Neutrophil (primary cell): ENCODE data around the gene NTNG1.
"Not testable (repeated sequence)": the region's sequence is repeated elsewhere in the genome, so short reads cannot be mapped to it uniquely, and the experiment has no call there.

ENCODE experiments used
- H3K27ac ChIP-seq: fragments of 200-600 bp; sonication (generic); 2 replicates; pipeline ENCODE4 v1.5.1; 2016; ENCODE audit warnings: mild to moderate bottlenecking, moderate library complexity
- H3K27me3 ChIP-seq: fragments of 200-600 bp; sonication (generic); 2 replicates; pipeline ENCODE4 v1.6.0; 2016; ENCODE audit warnings: mild to moderate bottlenecking
- H3K36me3 ChIP-seq: fragments of 200-600 bp; sonication (generic); 2 replicates; pipeline ENCODE4 v1.5.1; 2017
- H3K4me1 ChIP-seq, 2 experiments: fragments of 200-600 bp in 1 of 2; sonication (generic) in 1 of 2; 1 replicate in 1 of 2; 2 replicates in 1 of 2; pipeline versions ENCODE4 v1.5.1 to v1.6.1; 2013 to 2016; ENCODE audit warnings: low read depth in 1 of 2, low read length in 1 of 2, mild to moderate bottlenecking in 1 of 2, moderate library complexity in 1 of 2; ENCODE audit not compliant: control insufficient read depth in 1 of 2, insufficient read depth in 1 of 2
- H3K4me3 ChIP-seq, 2 experiments: fragments of 200-600 bp in 1 of 2; sonication (generic) in 1 of 2; 1 replicate in 1 of 2; 2 replicates in 1 of 2; pipeline ENCODE4 v1.5.1; 2013 to 2016; ENCODE audit warnings: low read depth in 1 of 2, low read length in 1 of 2, mild to moderate bottlenecking in 1 of 2, moderate library complexity in 1 of 2
- H3K9me3 ChIP-seq: fragments of 200-600 bp; sonication (generic); 2 replicates; pipeline ENCODE4 v1.5.1; 2016
- CTCF ChIP-seq: fragments of 200-600 bp; sonication (generic); IDR thresholded peaks from 2 replicates; pipeline ENCODE4 v1.5.1; 2016; ENCODE audit warnings: antibody characterized with exemption

The NTNG1 gene

GRCh38 chr1:107158496-107158895, 17.7 kb downstream of the NTNG1 start:
- H3K9me3 ChIP-seq: no peaks in the 10 kb centered on the region
- H3K4me1 ChIP-seq: no peaks in the 10 kb centered on the region
- H3K27me3 ChIP-seq: no peaks in the 10 kb centered on the region
- H3K4me3 ChIP-seq: no peak overlapping the region
- TF ChIP-seq CTCF: no peak
- no peaks in the 10 kb centered on the region for H3K36me3 ChIP-seq
- H3K27ac ChIP-seq: no peak overlapping the region

GRCh38 chr1:107158991-107159390, 18.2 kb downstream of the NTNG1 start:
- H3K4me3 ChIP-seq: no peak overlapping the region
- H3K27ac ChIP-seq: no peak overlapping the region
- TF ChIP-seq CTCF: no peak
- no peaks in the 10 kb centered on the region for H3K9me3 ChIP-seq
- no peaks in the 10 kb centered on the region for H3K27me3 ChIP-seq
- no peaks in the 10 kb centered on the region for H3K36me3 ChIP-seq
- no peaks in the 10 kb centered on the region for H3K4me1 ChIP-seq

- H3K4me1 ChIP-seq: no peaks in the 10 kb centered on the region
- H3K36me3 ChIP-seq: no peaks in the 10 kb centered on the region
- no peak overlapping the region for H3K4me3 ChIP-seq
- H3K27ac ChIP-seq: no peak overlapping the region
- no peaks in the 10 kb centered on the region for H3K27me3 ChIP-seq
- no peaks in the 10 kb centered on the region for H3K9me3 ChIP-seq
- no peak for TF ChIP-seq CTCF
These were observed 21.9 kb downstream of the NTNG1 start for GRCh38 chr1:107162745-107163144.

GRCh38 chr1:107164901-107165300, 24.1 kb downstream of the NTNG1 start:
- not testable (repeated sequence) for H3K27ac ChIP-seq, H3K36me3 ChIP-seq, H3K4me1 ChIP-seq, H3K27me3 ChIP-seq, H3K9me3 ChIP-seq, H3K4me3 ChIP-seq

- Histone ChIP-seq H3K36me3 (no peaks in the 10 kb centered on the region), H3K4me1 (no peaks in the 10 kb centered on the region), H3K27ac (no peak overlapping the region), H3K4me3 (no peak overlapping the region), H3K9me3 (no peaks in the 10 kb centered on the region), H3K27me3 (no peaks in the 10 kb centered on the region)
- TF ChIP-seq CTCF: no peak
These were observed 28.8 kb downstream of the NTNG1 start for GRCh38 chr1:107169615-107170014.

GRCh38 chr1:107171333-107171732, 30.5 kb downstream of the NTNG1 start:
- H3K4me1 ChIP-seq: no peaks in the 10 kb centered on the region
- H3K27ac ChIP-seq: no peak overlapping the region
- H3K9me3 ChIP-seq: no peaks in the 10 kb centered on the region
- no peaks in the 10 kb centered on the region for H3K27me3 ChIP-seq
- no peaks in the 10 kb centered on the region for H3K36me3 ChIP-seq
- TF ChIP-seq CTCF: no peak
- no peak overlapping the region for H3K4me3 ChIP-seq
